ENCODE results near the gene PDE10A.

DNA sequence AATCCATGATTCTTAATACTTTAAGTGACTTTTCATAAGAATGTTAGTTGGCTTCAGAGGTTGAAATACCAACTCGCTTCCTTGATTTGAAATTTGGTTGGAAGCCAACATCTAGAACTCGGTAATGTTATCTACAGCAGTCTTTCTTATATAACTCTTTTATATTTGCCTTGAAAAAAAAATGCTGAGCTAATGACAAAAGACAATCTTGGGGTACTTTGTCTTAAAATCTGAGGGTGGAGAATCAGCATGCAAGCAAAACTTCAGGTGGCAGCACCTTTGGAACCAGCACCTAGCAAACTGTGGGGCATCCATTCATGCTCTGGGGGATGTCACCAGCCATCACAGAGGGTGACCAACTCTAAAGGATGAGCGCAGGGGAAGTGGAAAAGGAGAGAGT lies 76.3 kb downstream of the PDE10A start:
- TF ChIP-seq GATA2 (IDR thresholded peaks at IDR 0.05; ENCODE audit: low read depth, low read length): no peak
- no peak for TF ChIP-seq GATA3 (IDR thresholded peaks at IDR 0.05; ENCODE audit: low read depth, low read length)

Measured in SH-SY5Y (cell line).